GM21526 (cell line): ENCODE data around the gene ERG28.
"Not testable (repeated sequence)": the region's sequence is repeated elsewhere in the genome, so short reads cannot be mapped to it uniquely, and the experiment has no call there.

Source experiments
- ATAC-seq: cut with Tn5 transposase; IDR thresholded peaks from one replicate; pipeline ENCODE4 v1.9.1; 2021; ENCODE audit warnings: moderate library complexity; ENCODE audit not compliant: unreplicated experiment, low FRiP score

Gene ERG28

DNA sequence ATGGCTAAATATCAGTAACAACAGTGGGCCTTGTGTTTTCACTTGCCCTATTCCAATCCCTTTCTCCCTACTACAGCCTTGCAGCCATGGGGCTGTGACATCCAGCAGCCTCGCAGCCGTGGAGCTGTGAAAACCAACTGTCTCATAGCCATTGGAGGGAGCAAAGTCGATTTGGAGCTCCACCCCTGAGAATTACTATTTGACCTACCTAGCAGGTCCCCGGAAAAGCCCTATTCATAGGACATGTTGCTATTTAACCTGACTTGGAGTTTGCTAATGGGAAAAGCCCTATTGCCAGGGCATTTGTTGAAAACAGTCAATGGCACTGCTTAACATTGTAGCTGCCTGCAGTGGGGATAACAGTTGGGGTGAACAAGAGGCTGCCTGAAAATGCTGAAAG lies 33.3 kb downstream of the ERG28 start:
- ATAC-seq = no peak

DNA sequence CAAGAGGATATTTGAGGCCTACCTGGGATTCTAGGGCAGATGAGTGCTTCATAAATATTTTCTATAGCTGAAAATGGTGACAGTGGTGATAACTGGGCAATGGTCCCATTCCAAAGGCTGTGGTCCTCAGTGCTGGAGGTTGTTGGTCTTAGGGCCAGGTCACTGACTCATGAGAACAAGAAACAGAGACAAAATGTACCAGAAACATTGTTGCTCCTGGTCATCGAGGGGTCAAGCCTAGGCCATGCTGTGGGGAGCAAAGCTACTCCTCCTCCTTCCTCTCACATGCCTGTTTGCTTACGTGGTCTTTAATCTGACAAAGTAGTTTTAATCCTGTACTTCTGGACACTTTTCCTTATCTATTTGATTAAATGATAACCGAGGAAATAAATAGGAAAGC lies 33.8 kb downstream of the ERG28 start:
- ATAC-seq = no peak

DNA sequence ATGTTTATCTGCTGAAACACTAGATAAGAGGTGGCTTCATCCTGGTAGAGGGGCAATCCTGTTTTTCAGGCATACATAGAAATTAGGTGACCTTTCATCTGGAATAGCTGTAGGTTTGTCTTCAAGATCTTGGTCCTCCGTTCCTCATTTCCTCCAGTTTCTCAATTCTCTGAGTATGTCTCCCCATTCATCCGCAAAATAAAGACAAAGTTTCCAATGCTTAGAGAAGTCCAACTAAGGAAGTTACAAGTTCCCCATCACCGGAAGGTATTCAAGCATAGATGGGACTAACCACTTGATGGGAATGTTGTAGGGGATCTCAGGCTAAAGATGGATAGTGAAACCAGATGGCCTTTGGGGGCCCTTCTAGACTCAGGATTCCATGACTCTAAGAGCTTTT lies 34.3 kb downstream of the ERG28 start:
- no peak for ATAC-seq

DNA sequence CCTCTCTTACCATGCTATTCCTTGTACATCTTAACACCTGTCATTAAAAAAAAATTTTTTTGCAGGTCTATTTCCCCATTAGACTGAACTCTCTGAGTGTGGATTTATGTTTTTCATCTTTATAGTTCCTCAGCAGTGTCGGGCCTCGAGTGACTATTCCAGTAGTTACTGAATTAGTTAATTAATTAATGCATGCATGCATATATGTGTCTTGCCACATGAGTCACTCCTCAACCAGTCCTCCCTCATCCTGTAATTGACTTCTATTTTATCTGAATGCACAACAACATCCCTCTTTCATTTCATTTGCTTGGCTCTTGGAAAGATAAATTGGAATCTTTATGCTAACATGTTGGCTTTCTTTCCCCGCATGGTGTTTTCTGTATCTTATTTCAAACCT lies 35.6 kb downstream of the ERG28 start:
- no peak for ATAC-seq

DNA sequence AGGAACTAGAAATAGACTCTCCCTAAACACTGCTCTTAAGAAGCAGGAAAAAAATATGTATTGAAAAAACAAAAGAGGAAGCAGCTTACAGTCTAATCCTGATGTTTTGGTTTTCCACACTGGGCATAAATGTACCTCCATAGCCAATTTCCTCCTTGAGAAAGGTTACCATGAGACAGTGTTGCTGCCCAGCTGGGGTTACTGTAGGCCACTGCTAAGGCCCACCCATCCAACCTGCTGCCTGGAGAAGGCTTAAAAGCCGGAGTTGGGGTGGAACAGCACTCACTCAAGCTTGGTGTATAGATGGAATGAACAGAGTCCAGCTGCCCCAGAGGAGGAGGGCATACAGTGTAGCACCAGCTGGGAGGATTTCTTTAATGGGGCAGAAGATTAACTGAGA lies 41.1 kb downstream of the ERG28 start:
- ATAC-seq = no peak

DNA sequence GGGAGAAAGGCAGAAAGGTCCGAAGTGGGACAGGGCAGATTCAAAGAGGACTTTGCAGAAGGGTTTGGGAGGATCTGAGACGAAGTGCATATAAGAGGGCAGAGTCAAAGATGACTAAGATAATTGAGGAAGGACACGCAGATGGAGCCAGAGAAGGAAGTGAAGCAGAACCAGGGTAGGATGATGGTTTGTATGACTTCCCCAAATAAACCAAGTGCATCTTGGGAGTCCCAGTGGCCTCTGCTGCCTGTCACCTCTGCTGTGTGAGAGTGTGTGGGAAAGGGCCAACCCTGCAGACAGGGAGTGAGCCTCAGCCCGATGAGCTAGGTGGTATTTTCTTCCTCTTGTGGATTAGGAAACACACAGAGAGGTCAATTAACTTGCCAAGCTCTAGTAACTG lies 45.5 kb downstream of the ERG28 start:
- no peak for ATAC-seq

DNA sequence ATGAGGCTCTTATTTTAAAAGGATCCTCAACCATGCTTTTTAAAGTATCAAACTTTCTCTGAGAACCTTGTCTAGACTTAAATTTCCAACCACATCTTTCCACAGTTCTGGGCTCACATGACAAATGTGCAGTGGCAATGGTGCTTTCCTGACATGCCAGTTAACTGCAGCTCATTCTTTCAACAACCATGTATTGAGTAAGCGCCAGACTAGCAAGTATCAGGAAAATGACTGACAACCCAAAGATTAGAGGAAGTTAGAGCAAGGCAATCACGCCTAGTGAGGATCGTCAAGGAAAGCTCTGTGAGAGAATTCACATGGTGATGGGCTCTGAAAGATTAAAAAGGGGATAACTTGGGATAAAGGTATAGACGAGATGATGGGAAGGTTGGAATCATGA lies 46.5 kb downstream of the ERG28 start:
- ATAC-seq = no peak

DNA sequence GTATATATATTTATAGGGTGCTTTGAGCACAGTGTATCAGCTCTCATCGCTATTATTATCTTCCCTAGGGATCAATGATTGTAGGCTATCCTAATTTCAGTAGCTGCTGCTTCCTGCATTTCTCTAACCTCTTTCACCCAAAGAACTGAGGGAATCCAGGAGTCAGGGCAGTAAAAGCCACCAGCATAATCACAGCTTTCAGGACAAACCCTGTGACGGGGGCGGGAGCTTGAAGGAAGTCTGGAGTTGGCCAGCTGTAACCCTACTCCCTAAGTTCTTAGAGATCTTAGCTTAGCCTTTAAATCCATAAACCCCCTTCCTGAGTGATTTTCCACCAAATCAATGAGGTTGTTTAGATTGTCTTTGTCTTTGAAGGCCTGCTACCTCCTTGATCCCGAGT lies 48.5 kb downstream of the ERG28 start:
- ATAC-seq = no peak

DNA sequence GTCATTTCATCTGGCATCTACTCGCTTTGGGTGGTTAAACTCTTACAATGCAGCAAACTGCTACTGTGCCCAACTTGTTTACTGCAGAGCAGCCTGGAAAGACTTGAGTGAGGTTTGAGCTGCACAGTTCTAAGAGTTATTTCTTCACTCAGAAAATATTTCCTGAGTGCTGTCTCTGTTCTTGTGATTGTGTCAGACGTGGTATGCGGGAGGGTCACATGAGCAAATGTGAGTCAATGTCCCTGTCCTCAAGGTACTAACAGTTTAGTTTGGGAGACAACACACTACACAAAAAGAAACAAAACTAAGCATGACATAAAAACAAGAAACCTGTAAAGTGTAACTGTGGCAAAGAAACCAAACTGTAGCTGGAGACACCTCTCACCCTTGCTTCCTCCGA lies 49.8 kb downstream of the ERG28 start:
- ATAC-seq = no peak

DNA sequence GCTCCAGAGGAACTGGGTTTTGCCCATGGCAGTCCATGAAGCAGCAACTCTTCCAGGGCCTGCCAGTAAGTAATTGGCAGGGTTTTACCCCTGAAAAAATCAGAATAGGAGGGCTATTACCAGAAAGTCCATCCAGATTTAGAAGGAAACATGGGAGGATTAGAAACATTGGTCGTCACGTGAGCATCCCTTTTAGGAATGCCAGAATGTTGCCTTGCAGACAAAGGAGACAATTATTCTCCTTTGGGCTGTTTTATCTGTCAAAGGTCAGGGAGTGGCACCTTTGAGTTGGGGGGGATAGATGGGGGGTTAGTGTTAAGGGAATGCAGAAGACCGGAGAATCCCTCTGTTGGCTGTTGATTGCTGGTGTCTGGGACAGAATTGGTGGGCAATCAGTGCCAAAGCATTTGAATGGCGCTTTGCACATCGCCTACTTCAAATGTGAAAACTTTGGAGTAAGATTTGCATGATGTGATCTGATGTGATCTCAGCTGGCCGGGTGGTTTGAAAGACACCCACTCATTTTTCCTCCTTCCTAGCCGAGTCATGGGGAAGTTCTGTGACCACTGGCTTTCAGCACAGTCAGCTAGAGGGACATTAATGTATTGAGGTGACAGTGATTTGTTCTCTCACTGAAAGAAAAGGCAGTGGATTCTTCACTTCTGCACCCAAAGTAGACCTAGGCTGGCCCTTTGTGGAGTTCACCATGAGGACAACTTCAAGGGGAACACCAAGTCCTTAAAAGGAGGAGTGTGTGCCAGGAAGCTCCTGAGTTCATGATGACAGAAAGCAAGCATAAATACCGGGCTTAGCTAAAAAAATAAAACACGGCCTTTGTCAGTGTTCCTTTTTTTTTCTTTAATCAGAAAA lies 50.8 kb downstream of the ERG28 start:
- no peak for ATAC-seq

DNA sequence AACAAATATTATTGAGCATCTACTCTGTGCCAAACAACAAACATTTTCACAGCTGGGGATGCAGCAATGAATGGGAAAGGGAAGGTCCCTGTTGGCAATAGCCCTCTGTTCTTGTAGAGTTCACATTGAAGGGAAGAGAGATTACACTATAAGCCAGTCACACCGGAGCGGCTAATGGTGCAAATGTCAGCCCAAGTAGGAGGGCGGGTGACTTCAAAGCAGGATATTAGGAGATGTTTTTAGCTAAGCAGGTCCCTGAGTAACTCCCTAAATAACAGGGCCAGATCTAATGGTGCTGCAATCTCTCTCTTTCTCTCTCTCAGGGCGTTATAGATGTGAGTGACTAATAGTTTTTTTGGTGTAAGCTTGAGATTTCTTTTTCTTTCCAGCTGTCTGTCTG lies 51.6 kb downstream of the ERG28 start:
- no peak for ATAC-seq

DNA sequence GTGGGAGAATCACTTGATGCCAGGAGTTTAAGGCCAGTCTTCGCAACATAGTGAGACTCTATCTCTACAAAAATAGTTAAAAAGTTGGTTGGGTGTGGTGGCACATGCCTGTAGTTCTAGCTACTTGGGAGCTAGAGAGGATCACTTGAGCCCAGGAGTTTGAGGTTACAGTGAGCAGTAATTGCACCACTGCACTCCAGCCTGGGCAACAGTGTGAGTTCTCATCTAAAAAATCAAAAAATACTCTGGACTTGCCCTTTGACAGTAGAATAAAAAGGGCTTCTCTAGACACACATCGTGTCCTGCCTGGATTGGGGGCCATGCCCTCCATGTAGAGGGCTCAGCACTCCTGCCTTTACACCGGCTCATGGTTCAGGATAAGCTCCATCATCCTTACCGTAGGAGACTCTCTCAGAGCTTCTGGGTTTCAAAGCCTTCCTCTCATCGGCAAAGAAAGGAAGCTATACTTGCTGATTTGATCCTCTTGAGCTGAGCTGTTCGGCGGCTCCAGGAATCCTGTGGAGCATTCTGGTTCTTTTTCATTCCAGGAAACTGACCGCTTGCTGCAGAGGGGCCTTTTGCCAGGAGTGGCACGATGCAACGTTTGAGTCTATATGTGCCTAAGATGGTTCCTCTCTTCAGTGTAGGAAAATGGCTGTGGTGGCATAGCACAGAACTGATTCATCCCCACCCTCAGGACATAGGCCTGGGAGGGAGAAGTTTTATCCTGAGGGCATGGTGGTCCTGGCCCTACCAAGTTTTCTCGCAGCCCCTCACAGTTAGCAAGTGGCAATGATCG lies 52.6 kb downstream of the ERG28 start:
- ATAC-seq = no peak

DNA sequence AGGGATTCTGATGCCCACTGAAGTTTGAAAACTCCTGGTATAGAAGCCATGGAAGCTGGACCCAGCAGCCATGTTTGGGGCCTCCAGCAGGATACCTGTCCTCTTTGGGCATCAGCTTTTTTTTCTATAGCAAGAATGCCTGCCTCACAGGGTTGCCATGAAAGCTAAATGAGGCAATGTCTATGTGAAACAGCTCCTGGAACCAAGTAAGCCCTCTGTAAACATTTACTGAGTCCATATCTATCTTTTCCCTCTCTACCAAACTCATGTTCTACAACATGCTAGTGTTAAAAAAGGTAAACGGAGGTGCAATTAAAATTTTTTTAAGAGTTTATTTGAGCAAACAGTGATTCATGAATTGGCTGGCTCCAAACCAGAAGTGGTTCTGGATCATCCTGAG lies 53.6 kb downstream of the ERG28 start:
- ATAC-seq = no peak

DNA sequence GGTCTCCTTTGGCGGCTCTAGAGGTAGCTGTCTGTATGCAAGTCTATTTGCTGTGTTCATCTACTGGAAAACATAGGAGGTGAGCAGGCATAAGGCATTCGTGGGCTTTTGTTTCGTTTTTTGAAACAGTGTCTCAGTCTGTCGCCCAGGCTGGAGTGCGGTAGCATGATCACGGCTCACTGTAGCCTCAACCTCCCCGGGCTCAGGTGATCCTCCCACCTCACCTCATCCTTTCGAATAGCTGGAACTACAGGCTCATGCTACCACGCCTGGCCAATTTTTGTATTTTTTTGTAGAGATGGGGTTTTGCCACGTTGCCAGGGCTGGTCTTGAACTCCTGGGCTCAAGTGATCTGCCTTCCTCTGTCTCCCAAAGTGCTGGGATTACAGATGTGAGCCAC lies 54.8 kb downstream of the ERG28 start:
- ATAC-seq = no peak

DNA sequence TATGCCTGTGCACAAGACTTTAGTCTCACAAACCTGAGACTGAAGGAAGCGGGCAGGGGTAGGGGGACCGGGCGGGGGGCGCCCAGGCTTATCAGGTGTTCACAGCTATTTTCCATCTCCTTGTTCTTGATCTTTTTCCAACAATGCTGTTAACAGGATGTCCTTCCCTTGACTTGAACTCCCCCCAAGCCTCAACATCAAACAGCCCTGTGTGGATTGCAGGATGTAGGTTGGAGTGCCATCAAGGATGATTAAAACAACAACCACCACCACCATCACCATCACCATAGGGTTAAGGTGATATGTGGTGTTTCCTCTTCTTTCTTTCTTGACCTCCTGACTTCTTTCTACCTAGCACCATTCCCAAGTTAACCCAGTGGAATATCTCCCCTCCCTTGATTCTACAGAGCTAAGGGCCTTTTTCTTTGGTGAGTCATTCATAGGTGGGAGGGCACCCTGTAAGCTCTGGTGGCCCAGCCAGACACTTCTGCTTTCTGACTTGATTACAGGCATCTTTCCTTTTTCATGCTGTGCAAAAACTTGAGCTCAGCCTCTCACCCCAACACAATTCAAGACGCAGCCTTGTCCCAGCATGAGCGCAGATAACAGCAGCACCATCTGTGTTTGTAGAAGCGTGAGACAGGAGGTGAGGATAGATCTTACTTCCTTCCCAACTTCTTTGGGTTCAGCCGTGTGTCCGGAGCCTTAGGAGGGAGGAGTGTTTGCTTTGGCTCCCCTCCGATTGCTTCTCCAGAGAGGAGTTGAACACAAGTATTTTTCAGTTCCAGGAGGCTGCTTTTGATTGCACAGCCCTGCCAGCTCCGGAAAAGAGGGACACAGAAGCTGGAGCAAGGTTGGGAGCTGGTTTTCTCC lies 55.5 kb downstream of the ERG28 start:
- ATAC-seq = no peak

DNA sequence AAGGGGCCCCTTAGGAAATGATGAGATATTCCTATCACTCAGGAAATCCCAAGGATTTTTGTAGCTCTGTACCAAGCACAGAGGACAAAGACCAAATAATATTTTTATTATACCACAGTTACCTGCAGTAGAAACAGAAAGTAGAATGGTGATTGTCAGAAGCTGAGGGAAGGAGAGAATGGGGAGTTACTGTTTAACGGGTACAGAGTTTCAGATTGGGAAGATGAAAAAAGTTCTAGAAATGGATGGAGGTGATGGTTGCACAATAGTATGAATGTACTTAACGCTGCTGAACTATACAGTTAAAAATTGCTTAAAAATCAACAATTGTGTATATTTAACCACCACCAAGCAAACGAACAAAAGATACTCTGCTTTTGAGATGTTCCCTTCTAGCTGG lies 58.2 kb downstream of the ERG28 start:
- no peak for ATAC-seq

DNA sequence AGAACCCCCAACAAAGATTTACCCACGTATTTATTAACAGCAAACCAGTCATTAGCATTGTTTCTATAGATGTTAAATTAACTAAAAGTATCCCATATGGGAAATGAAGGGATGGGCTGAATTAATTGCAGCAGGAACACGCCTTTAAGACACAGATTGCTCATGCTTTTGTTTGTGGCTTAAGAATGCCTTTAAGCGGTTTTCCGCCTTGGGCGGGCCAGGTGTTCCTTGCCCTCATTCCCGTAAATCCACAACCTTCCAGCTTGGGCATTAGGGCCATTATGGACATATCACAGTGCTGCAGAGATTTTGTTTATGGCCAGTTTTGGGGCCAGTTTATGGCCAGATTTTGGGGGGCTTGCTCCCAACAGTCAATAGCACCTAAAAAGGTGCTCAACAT lies 59.6 kb downstream of the ERG28 start:
- ATAC-seq = not testable (repeated sequence)

DNA sequence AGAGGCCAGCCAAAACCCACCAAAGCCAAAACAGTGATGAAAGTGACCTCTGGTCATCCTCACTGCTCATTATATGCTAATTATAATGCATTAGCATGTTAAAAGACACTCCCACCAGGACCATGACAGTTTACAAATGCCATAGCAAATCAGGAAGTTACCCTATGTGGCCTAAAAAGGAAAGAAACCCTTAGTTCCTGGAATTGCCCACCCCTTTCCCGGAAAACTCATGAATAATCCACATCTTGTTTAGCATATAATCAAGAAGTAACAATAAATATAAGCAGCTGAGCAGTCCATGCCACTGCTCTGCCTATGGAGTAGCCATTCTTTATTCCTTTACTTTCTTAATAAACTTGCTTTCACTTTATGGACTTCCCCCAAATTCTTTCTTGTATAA lies 60.6 kb downstream of the ERG28 start:
- not testable (repeated sequence) for ATAC-seq
